H9 (cell line): ENCODE results near the gene NT5C2. TPM values are rescaled to one million over a fixed set of nuclear protein-coding genes. Genes with fewer than 3 reads are reported as not detected.

Experiments
- DNase-seq: peaks from one replicate; pipeline ENCODE4 v3.0.0-alpha.2; 2017
- H2AFZ ChIP-seq: one replicate; pipeline ENCODE4 v1.6.1; 2013; ENCODE audit warnings: mild to moderate bottlenecking, low read length, control low read depth, moderate library complexity
- H2AK5ac ChIP-seq: 2 replicates; pipeline ENCODE4 v1.6.1; 2013; ENCODE audit warnings: low read length, control low read depth, mixed read lengths; ENCODE audit not compliant: insufficient read length
- H2BK120ac ChIP-seq: one replicate; pipeline ENCODE4 v1.6.1; 2013; ENCODE audit warnings: low read depth, mild to moderate bottlenecking, low read length, control low read depth, inconsistent platforms; ENCODE audit not compliant: poor library complexity, severe bottlenecking
- H2BK12ac ChIP-seq: 2 replicates; pipeline ENCODE4 v1.6.1; 2013; ENCODE audit warnings: low read length, control low read depth, mixed read lengths, low read depth; ENCODE audit not compliant: insufficient read length
- H2BK15ac ChIP-seq: 2 replicates; pipeline ENCODE4 v1.6.1; 2013; ENCODE audit warnings: low read depth, low read length, control low read depth
- H2BK20ac ChIP-seq: one replicate; pipeline ENCODE4 v1.6.1; 2013; ENCODE audit warnings: low read depth, mild to moderate bottlenecking, low read length, control low read depth, inconsistent platforms; ENCODE audit not compliant: poor library complexity, severe bottlenecking
- H2BK5ac ChIP-seq: 2 replicates; pipeline ENCODE4 v1.6.1; 2013; ENCODE audit warnings: low read length, control low read depth, mixed read lengths; ENCODE audit not compliant: insufficient read length
- H3K14ac ChIP-seq: 2 replicates; pipeline ENCODE4 v1.6.1; 2013; ENCODE audit warnings: low read length, control low read depth; ENCODE audit not compliant: insufficient read depth
- H3K18ac ChIP-seq: 2 replicates; pipeline ENCODE4 v1.6.1; 2013; ENCODE audit warnings: low read depth, mild to moderate bottlenecking, mixed read lengths, low read length, control low read depth; ENCODE audit not compliant: insufficient read length
- H3K23ac ChIP-seq: 2 replicates; pipeline ENCODE4 v1.6.1; 2013; ENCODE audit warnings: low read length, control low read depth, mixed read lengths, low read depth; ENCODE audit not compliant: insufficient read length
- H3K23me2 ChIP-seq: 2 replicates; pipeline ENCODE4 v1.6.1; 2013; ENCODE audit warnings: low read depth, mild to moderate bottlenecking, mixed read lengths, low read length, control low read depth; ENCODE audit not compliant: insufficient read length, poor library complexity, severe bottlenecking
- H3K27ac ChIP-seq: 2 replicates; pipeline ENCODE4 v1.5.1; 2013; ENCODE audit warnings: low read length, control low read depth, mixed read lengths, low read depth; ENCODE audit not compliant: insufficient read length
- H3K27me3 ChIP-seq: 2 replicates; pipeline ENCODE4 v1.6.1; 2013; ENCODE audit warnings: low read length, control low read depth, inconsistent platforms; ENCODE audit not compliant: insufficient read depth
- H3K4ac ChIP-seq: 2 replicates; pipeline ENCODE4 v1.6.1; 2013; ENCODE audit warnings: low read depth, mild to moderate bottlenecking, control low read depth, inconsistent platforms, low read length, moderate library complexity
- H3K4me1 ChIP-seq: 2 replicates; pipeline ENCODE4 v1.6.1; 2013; ENCODE audit warnings: low read length, control low read depth, inconsistent platforms; ENCODE audit not compliant: insufficient read depth
- H3K4me2 ChIP-seq: 2 replicates; pipeline ENCODE4 v1.6.1; 2013; ENCODE audit warnings: low read length, control low read depth, mixed read lengths; ENCODE audit not compliant: insufficient read length, insufficient read depth
- H3K56ac ChIP-seq: 2 replicates; pipeline ENCODE4 v1.6.1; 2013; ENCODE audit warnings: low read depth, mild to moderate bottlenecking, mixed read lengths, low read length, control low read depth; ENCODE audit not compliant: insufficient read length
- H3K79me1 ChIP-seq: 2 replicates; pipeline ENCODE4 v1.6.1; 2013; ENCODE audit warnings: low read depth, mild to moderate bottlenecking, moderate library complexity, low read length, control low read depth, inconsistent platforms; ENCODE audit not compliant: insufficient read depth, poor library complexity, severe bottlenecking
- H3K79me2 ChIP-seq: 2 replicates; pipeline ENCODE4 v1.6.1; 2013; ENCODE audit warnings: low read length, control low read depth, inconsistent platforms; ENCODE audit not compliant: insufficient read depth
- H3K9ac ChIP-seq: 2 replicates; pipeline ENCODE4 v1.6.1; 2013; ENCODE audit warnings: low read length, control low read depth, mixed read lengths; ENCODE audit not compliant: insufficient read length; ENCODE audit errors: extremely low read depth
- H3K9me3 ChIP-seq: one replicate; pipeline ENCODE4 v1.6.1; 2013; ENCODE audit warnings: low read depth, low read length, inconsistent platforms; ENCODE audit not compliant: control insufficient read depth
- H3T11ph ChIP-seq: one replicate; pipeline ENCODE4 v1.6.1; 2013; ENCODE audit warnings: mild to moderate bottlenecking, low read length, control low read depth, inconsistent platforms
- H4K20me1 ChIP-seq: one replicate; pipeline ENCODE4 v1.6.1; 2013; ENCODE audit not compliant: control insufficient read depth, insufficient read length, insufficient read depth
- H4K5ac ChIP-seq: 2 replicates; pipeline ENCODE4 v1.6.1; 2013; ENCODE audit warnings: low read depth, mild to moderate bottlenecking, mixed read lengths, low read length, control low read depth; ENCODE audit not compliant: insufficient read length
- H4K8ac ChIP-seq: replicated peaks from 2 replicates; pipeline ENCODE4 v1.6.1; 2013; ENCODE audit warnings: low read length, control low read depth, mixed read lengths, low read depth; ENCODE audit not compliant: insufficient read length
- H4K91ac ChIP-seq: 2 replicates; pipeline ENCODE4 v1.6.1; 2013; ENCODE audit warnings: low read depth, mild to moderate bottlenecking, moderate library complexity, mixed read lengths, low read length, control low read depth; ENCODE audit not compliant: insufficient read length
- H3K27ac Mint-ChIP-seq, 3 experiments: 2 replicates in 2 of 3; 3 replicates in 1 of 3; pipeline ENCODE4 v1.8.0; 2020 to 2021; ENCODE audit warnings: mixed read lengths in 3 of 3, mild to moderate bottlenecking in 1 of 3, moderate library complexity in 1 of 3
- H3K27me3 Mint-ChIP-seq: 2 replicates; pipeline ENCODE4 v1.8.0; 2021; ENCODE audit warnings: low read depth, mild to moderate bottlenecking, moderate library complexity, mixed read lengths
- H3K36me3 Mint-ChIP-seq, 3 experiments: 2 replicates in 2 of 3; 3 replicates in 1 of 3; pipeline ENCODE4 v1.8.0; 2020 to 2021; ENCODE audit warnings: low read depth in 3 of 3, mixed read lengths in 3 of 3; ENCODE audit not compliant: insufficient read depth in 1 of 3
- H3K4me1 Mint-ChIP-seq, 2 experiments: 2 replicates each; pipeline ENCODE4 v1.8.0; 2020; ENCODE audit warnings: mixed read lengths in 2 of 2
- H3K4me3 Mint-ChIP-seq, 2 experiments: 2 replicates in 1 of 2; 3 replicates in 1 of 2; pipeline ENCODE4 v1.8.0; 2020 to 2021; ENCODE audit warnings: mild to moderate bottlenecking in 2 of 2, mixed read lengths in 2 of 2, moderate library complexity in 1 of 2
- H3K9me3 Mint-ChIP-seq, 2 experiments: 2 replicates in 1 of 2; 3 replicates in 1 of 2; pipeline ENCODE4 v1.8.0; 2020; ENCODE audit warnings: mild to moderate bottlenecking in 2 of 2, mixed read lengths in 2 of 2, moderate library complexity in 1 of 2
- WGBS: extraction: QIAGEN DNeasy Blood & Tissue Kit; methylation state at CpG from one replicate; pipeline ENCODE4 v1.1.7; 2013; ENCODE audit warnings: missing lambda C conversion rate, low lambda C conversion rate, mixed read lengths; ENCODE audit not compliant: insufficient read length; ENCODE audit errors: extremely low coverage; 5-methylcytosine and 5-hydroxymethylcytosine counted together
- total RNA-seq: library from RNA; stranded (reverse); gene quantifications from 2 replicates; pipeline ENCODE4 v1.2.1, GENCODE V29; 2021
- TF ChIP-seq, protein P1 (sequence below): fragments of 200-600 bp; sonication (generic); conservative IDR thresholded peaks from 3 replicates; pipeline ENCODE4 v1.8.0; 2021; ENCODE audit warnings: antibody characterized with exemption, mild to moderate bottlenecking

NT5C2 gene
- total RNA-seq, 1 experiment from 2014 or later: 69.6 TPM

- Histone ChIP-seq H3K4me2 (no peak overlapping the region), H3K23me2 (no peaks in the 10 kb centered on the region), H3K79me1 (no peaks in the 10 kb centered on the region), H2AFZ (no peak overlapping the region), H4K20me1 (no peaks in the 10 kb centered on the region), H3K4ac (no peak overlapping the region), H3K27me3 (no peaks in the 10 kb centered on the region), H4K5ac (no peak overlapping the region), H2BK15ac (no peak overlapping the region), H3K27ac (no peak overlapping the region), H2AK5ac (no peak overlapping the region), H4K8ac (no peak overlapping the region), H3K79me2 (no peaks in the 10 kb centered on the region), H2BK20ac (no peak overlapping the region), H3K14ac (no peak overlapping the region), H3K56ac (no peak overlapping the region), H2BK120ac (no peak overlapping the region), H3T11ph (no peak overlapping the region), H3K9ac (no peak overlapping the region), H3K18ac (no peak overlapping the region), H3K9me3 (no peaks in the 10 kb centered on the region), H3K4me1 (0 out of 2 replicates have a peak, but pooled peaks cover 3% of the 10 kb centered on the region), H2BK5ac (no peak overlapping the region), H4K91ac (no peak overlapping the region), H2BK12ac (no peak overlapping the region), H3K23ac (no peak overlapping the region)
- peak; percentile 83 for DNase-seq
- peaks cover 15 to 22% of the 10 kb centered on the region in 2 experiments for H3K4me1 Mint-ChIP-seq
- H3K27me3 Mint-ChIP-seq: no peaks in the 10 kb centered on the region
- H3K9me3 Mint-ChIP-seq: no peaks in the 10 kb centered on the region; a peak in 1 of 5 replicates
- peak overlapping the region in 2 of 3 experiments; percentile 18 to 87; a peak in 5 of 7 replicates for H3K27ac Mint-ChIP-seq
- TF ChIP-seq, protein P1, sequence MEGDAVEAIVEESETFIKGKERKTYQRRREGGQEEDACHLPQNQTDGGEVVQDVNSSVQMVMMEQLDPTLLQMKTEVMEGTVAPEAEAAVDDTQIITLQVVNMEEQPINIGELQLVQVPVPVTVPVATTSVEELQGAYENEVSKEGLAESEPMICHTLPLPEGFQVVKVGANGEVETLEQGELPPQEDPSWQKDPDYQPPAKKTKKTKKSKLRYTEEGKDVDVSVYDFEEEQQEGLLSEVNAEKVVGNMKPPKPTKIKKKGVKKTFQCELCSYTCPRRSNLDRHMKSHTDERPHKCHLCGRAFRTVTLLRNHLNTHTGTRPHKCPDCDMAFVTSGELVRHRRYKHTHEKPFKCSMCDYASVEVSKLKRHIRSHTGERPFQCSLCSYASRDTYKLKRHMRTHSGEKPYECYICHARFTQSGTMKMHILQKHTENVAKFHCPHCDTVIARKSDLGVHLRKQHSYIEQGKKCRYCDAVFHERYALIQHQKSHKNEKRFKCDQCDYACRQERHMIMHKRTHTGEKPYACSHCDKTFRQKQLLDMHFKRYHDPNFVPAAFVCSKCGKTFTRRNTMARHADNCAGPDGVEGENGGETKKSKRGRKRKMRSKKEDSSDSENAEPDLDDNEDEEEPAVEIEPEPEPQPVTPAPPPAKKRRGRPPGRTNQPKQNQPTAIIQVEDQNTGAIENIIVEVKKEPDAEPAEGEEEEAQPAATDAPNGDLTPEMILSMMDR: peak; percentile 69
- H3K36me3 Mint-ChIP-seq: peaks cover 0 to 3% (median 0%) of the 10 kb centered on the region in 3 experiments; a peak in 1 of 7 replicates
- H3K4me3 Mint-ChIP-seq: no peak overlapping the region
- WGBS: no CpG with 5 or more reads among the region's 11 CpGs
Observed at GRCh38 chr10:103238506-103239252, 45.6 kb upstream of the NT5C2 start.
